Tibial nerve (tissue), 3 donors: ENCODE data around the gene CYP4A22.

Experiments used
- POLR2A ChIP-seq, 2 donors: fragments of 450-650 bp; IDR thresholded peaks; one replicate each; pipeline ENCODE4 v1.6.1; 2017; ENCODE audit warnings: antibody characterized with exemption in 2 of 2, mild to moderate bottlenecking in 2 of 2, moderate library complexity in 2 of 2
- TF ChIP-seq, protein P1 (sequence below), 5 experiments: fragments of 200-600 bp in 3 of 5; fragments of 450-650 bp in 2 of 5; sonication (generic) in 3 of 5; IDR thresholded peaks; one replicate each; pipeline ENCODE4 v1.5.1; 2016 to 2019; ENCODE audit warnings: antibody characterized with exemption in 5 of 5, mild to moderate bottlenecking in 3 of 5, moderate library complexity in 2 of 5

DNA sequence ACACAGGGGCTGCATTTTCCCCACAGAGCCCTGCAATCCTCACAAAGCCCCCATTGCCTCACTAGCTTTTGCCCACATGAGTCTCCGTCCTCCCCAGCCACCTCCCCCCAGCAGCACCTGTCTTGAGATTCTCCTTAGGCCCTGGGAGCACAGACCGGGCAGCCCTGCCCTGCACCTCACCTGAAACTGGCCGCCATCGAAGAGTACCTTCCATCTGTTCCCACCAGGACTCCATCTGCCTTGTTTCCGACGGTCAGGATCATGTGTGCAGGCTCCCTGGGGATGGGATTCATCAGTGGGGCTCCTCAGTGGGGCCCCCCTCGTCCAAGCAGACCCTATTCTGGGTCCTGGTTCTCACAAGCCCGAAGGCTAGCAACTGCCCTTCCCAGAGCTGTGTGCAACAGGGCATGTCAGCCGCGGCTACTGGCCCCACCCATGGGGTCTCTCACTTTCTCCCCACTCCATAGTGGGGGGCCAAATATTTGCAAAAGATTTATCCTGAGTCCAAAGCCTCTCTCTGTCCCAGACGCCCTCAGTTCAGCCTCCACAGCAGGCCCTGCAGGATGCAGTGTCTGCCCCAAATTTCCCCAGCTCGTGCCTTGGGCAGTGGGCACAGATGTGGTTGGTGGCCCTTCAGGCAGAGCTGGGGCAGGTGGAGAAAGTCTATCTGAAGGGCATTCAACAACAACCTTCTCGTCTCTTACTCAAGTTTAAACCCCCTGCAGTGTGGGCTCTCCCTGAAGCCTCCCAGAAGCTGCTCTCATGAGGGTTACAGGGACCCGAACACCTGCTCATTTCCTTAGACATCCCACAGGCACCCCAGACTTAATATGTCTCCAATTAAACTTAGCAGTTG, 47.8 kb downstream of the CYP4A22 start:
- TF ChIP-seq POLR2A (IDR thresholded peaks at IDR 0.05), result no peak
- TF ChIP-seq, protein P1, sequence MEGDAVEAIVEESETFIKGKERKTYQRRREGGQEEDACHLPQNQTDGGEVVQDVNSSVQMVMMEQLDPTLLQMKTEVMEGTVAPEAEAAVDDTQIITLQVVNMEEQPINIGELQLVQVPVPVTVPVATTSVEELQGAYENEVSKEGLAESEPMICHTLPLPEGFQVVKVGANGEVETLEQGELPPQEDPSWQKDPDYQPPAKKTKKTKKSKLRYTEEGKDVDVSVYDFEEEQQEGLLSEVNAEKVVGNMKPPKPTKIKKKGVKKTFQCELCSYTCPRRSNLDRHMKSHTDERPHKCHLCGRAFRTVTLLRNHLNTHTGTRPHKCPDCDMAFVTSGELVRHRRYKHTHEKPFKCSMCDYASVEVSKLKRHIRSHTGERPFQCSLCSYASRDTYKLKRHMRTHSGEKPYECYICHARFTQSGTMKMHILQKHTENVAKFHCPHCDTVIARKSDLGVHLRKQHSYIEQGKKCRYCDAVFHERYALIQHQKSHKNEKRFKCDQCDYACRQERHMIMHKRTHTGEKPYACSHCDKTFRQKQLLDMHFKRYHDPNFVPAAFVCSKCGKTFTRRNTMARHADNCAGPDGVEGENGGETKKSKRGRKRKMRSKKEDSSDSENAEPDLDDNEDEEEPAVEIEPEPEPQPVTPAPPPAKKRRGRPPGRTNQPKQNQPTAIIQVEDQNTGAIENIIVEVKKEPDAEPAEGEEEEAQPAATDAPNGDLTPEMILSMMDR (IDR thresholded peaks at IDR 0.05), result no peak
